Measurements from ENCODE around the gene ACTL6B. TPM values are rescaled to one million over a fixed set of nuclear protein-coding genes. Genes with fewer than 3 reads are reported as not detected.

ACTL6B gene
- polyA plus RNA-seq, 1 donor (not counting 4 experiments of a cell fraction or from before 2014, with no cell fraction given), result not detected

GRCh38 chr7:100641463-100641859 lies 14.8 kb downstream of the ACTL6B start, which contains the start of gene TFR2:
Gene TFR2 (minus strand): TSS chr7:100641552. CDS start chr7:100641509, 43 bp downstream.
- no peaks in the 10 kb centered on the region for H4K20me1 ChIP-seq (ENCODE audit: control insufficient read depth, extremely low read depth, insufficient read depth, low read length)
- H3K79me2 ChIP-seq (ENCODE audit: control insufficient read depth, insufficient read depth, low read length), result no peaks in the 10 kb centered on the region
- H3K4me2 ChIP-seq (ENCODE audit: control insufficient read depth, extremely low read depth, insufficient read depth, low read depth, low read length), result no peak within 1 kb of the TSS
- no peak within 1 kb of the TSS for H2AFZ ChIP-seq (ENCODE audit: control insufficient read depth, low read length)
- dilution Hi-C loops (cut with MboI; ENCODE audit: extremely low pct_ligation_motif_present, low sequenced_read_pairs), result no loop called here
- H3K9me3 ChIP-seq (ENCODE audit: control insufficient read depth, low read depth, low read length), result no peaks in the 10 kb centered on the region
- H3K36me3 ChIP-seq (ENCODE audit: control insufficient read depth in 2 of 2, extremely low read depth in 1 of 2, insufficient read depth in 2 of 2, low read length in 2 of 2), result no peaks in the 10 kb centered on the region
- H3K27ac ChIP-seq (ENCODE audit: control insufficient read depth, insufficient read depth, low read length), result no peak within 1 kb of the TSS
- H3K9me1 ChIP-seq (ENCODE audit: control insufficient read depth, extremely low read depth, insufficient read depth, low read length), result no peaks in the 10 kb centered on the region
- no peak within 1 kb of the TSS for H3K4me3 ChIP-seq (ENCODE audit: control insufficient read depth in 2 of 3, extremely low read depth in 1 of 3, insufficient read depth in 2 of 3, low read depth in 1 of 3, low read length in 3 of 3)
- H3K9ac ChIP-seq (ENCODE audit: control insufficient read depth, extremely low read depth, insufficient read depth, low read length), result no peak within 1 kb of the TSS
- H3K4me1 ChIP-seq (ENCODE audit: control insufficient read depth, extremely low read depth, insufficient read depth, low read length), result no peaks in the 10 kb centered on the region
- FAIRE-seq (no peak), DNase-seq (ENCODE audit: low read depth, low spot score) (no peak)
- TF ChIP-seq CTCF (optimal IDR thresholded peaks at IDR 0.05 in 1 of 3, IDR thresholded peaks at IDR 0.05 in 1 of 3, conservative IDR thresholded peaks at IDR 0.05 in 1 of 3; ENCODE audit: extremely low read depth in 1 of 3, insufficient read depth in 2 of 3, low read length in 3 of 3) (no peak), EZH2 (IDR thresholded peaks at IDR 0.05; ENCODE audit: low read length) (no peak)
- no peaks in the 10 kb centered on the region for H3K27me3 ChIP-seq (ENCODE audit: control insufficient read depth, extremely low read depth, insufficient read depth, low read length)

GRCh38 chr7:100640517-100641440 lies 15.5 kb downstream of the ACTL6B start:
- Histone ChIP-seq H3K36me3 (ENCODE audit: control insufficient read depth in 2 of 2, extremely low read depth in 1 of 2, insufficient read depth in 2 of 2, low read length in 2 of 2) (no peaks in the 10 kb centered on the region), H3K9me3 (ENCODE audit: control insufficient read depth, low read depth, low read length) (no peaks in the 10 kb centered on the region), H4K20me1 (ENCODE audit: control insufficient read depth, extremely low read depth, insufficient read depth, low read length) (no peaks in the 10 kb centered on the region), H3K9me1 (ENCODE audit: control insufficient read depth, extremely low read depth, insufficient read depth, low read length) (no peaks in the 10 kb centered on the region), H3K4me3 (ENCODE audit: control insufficient read depth in 2 of 3, extremely low read depth in 1 of 3, insufficient read depth in 2 of 3, low read depth in 1 of 3, low read length in 3 of 3) (no peak overlapping the region), H2AFZ (ENCODE audit: control insufficient read depth, low read length) (no peak overlapping the region), H3K4me2 (ENCODE audit: control insufficient read depth, extremely low read depth, insufficient read depth, low read depth, low read length) (no peak overlapping the region), H3K27ac (ENCODE audit: control insufficient read depth, insufficient read depth, low read length) (no peak overlapping the region), H3K27me3 (ENCODE audit: control insufficient read depth, extremely low read depth, insufficient read depth, low read length) (no peaks in the 10 kb centered on the region), H3K79me2 (ENCODE audit: control insufficient read depth, insufficient read depth, low read length) (no peaks in the 10 kb centered on the region), H3K9ac (ENCODE audit: control insufficient read depth, extremely low read depth, insufficient read depth, low read length) (no peak overlapping the region), H3K4me1 (ENCODE audit: control insufficient read depth, extremely low read depth, insufficient read depth, low read length) (no peaks in the 10 kb centered on the region)
- TF ChIP-seq EZH2 (IDR thresholded peaks at IDR 0.05; ENCODE audit: low read length) (no peak), CTCF (optimal IDR thresholded peaks at IDR 0.05 in 1 of 3, IDR thresholded peaks at IDR 0.05 in 1 of 3, conservative IDR thresholded peaks at IDR 0.05 in 1 of 3; ENCODE audit: extremely low read depth in 1 of 3, insufficient read depth in 2 of 3, low read length in 3 of 3) (no peak)
- dilution Hi-C loops (cut with MboI; ENCODE audit: extremely low pct_ligation_motif_present, low sequenced_read_pairs), result no loop called here
- DNase-seq (ENCODE audit: low read depth, low spot score) (no peak), FAIRE-seq (no peak)
